Esophagus squamous epithelium (tissue), 5 donors: ENCODE data around the gene E2F2. TPM values are rescaled to one million over a fixed set of nuclear protein-coding genes. Genes with fewer than 3 reads are reported as not detected.

Source experiments
- DNase-seq: peaks from one replicate; lab custom pipeline; 2025; lab: John Stamatoyannopoulos, UW
- H3K27ac ChIP-seq, 4 donors: fragments of 200-600 bp; sonication (generic); one replicate each; pipeline ENCODE4 v1.5.1; 2016 to 2019; ENCODE audit warnings: mild to moderate bottlenecking in 1 of 4
- H3K27me3 ChIP-seq, 4 donors: fragments of 200-600 bp; sonication (generic); 1 replicate in 3 of 4; 2 replicates in 1 of 4; pipeline versions ENCODE4 v1.5.1 to v1.6.0; 2017 to 2021; ENCODE audit warnings: antibody characterized with exemption in 1 of 4
- H3K36me3 ChIP-seq, 3 donors: fragments of 200-600 bp; sonication (generic); one replicate each; pipeline ENCODE4 v1.5.1; 2016 to 2019
- H3K4me1 ChIP-seq, 3 donors: fragments of 200-600 bp; sonication (generic); one replicate each; pipeline ENCODE4 v1.5.1; 2017 to 2019
- H3K4me3 ChIP-seq, 4 donors: fragments of 200-600 bp; sonication (generic); 1 replicate in 3 of 4; 2 replicates in 1 of 4; pipeline ENCODE4 v1.5.1; 2016 to 2019; ENCODE audit warnings: mild to moderate bottlenecking in 2 of 4, moderate library complexity in 1 of 4
- H3K9me3 ChIP-seq, 3 donors: fragments of 200-600 bp; sonication (generic); one replicate each; pipeline ENCODE4 v1.5.1; 2016 to 2019
- POLR2A ChIP-seq, 4 donors: fragments of 450-650 bp; IDR thresholded peaks; one replicate each; pipeline ENCODE4 v1.6.1; 2017; ENCODE audit warnings: antibody characterized with exemption in 4 of 4, mild to moderate bottlenecking in 4 of 4, moderate library complexity in 3 of 4
- WGBS, 2 donors: methylation state at CpG; one replicate each; pipeline ENCODE4 v1.1.5; 2018; 5-methylcytosine and 5-hydroxymethylcytosine counted together
- intact Hi-C: fragments of 100-400 bp; cut with DNase I; formaldehyde crosslinking; loops from one replicate; pipeline ENCODE4 v1.15.0; 2022
- total RNA-seq, 4 donors: library from RNA; depleted of rRNA; stranded (reverse); fragments of >200 nt; gene quantifications; one replicate each; pipeline ENCODE4 v1.1.0, GENCODE V29; 2016
- TF ChIP-seq, protein P1 (sequence below), 6 experiments: fragments of 450-650 bp in 4 of 6; fragments of 200-600 bp in 2 of 6; sonication (generic) in 2 of 6; IDR thresholded peaks; one replicate each; pipeline ENCODE4 v1.5.1; 2016 to 2019; ENCODE audit warnings: antibody characterized with exemption in 6 of 6, mild to moderate bottlenecking in 4 of 6, moderate library complexity in 4 of 6
- donor health status: DM: yes; HTN: yes; CAD: no.

Gene E2F2
- total RNA-seq, 4 donors from 2014 or later, result 10.1 to 16.9 (median 11.8) TPM

GRCh38 chr1:23570001-23570691 lies 39.1 kb upstream of the E2F2 start:
- intact Hi-C loops, result no loop called here
- peaks cover 0 to 16% (median 0%) of the 10 kb centered on the region in 4 donors for H3K27me3 ChIP-seq
- no peaks in the 10 kb centered on the region for H3K36me3 ChIP-seq
- no peak for DNase-seq
- H3K9me3 ChIP-seq, result no peaks in the 10 kb centered on the region
- no peak overlapping the region for H3K27ac ChIP-seq
- H3K4me1 ChIP-seq, result peaks cover 10 to 27% (median 10%) of the 10 kb centered on the region in 3 donors
- 91 to 92% methylated on average over 4 of the region's 4 CpGs for WGBS, 2 donors
- no peak overlapping the region for H3K4me3 ChIP-seq
- TF ChIP-seq, protein P1, sequence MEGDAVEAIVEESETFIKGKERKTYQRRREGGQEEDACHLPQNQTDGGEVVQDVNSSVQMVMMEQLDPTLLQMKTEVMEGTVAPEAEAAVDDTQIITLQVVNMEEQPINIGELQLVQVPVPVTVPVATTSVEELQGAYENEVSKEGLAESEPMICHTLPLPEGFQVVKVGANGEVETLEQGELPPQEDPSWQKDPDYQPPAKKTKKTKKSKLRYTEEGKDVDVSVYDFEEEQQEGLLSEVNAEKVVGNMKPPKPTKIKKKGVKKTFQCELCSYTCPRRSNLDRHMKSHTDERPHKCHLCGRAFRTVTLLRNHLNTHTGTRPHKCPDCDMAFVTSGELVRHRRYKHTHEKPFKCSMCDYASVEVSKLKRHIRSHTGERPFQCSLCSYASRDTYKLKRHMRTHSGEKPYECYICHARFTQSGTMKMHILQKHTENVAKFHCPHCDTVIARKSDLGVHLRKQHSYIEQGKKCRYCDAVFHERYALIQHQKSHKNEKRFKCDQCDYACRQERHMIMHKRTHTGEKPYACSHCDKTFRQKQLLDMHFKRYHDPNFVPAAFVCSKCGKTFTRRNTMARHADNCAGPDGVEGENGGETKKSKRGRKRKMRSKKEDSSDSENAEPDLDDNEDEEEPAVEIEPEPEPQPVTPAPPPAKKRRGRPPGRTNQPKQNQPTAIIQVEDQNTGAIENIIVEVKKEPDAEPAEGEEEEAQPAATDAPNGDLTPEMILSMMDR (IDR thresholded peaks at IDR 0.05), result no peak
- no peak for TF ChIP-seq POLR2A (IDR thresholded peaks at IDR 0.05)

DNA sequence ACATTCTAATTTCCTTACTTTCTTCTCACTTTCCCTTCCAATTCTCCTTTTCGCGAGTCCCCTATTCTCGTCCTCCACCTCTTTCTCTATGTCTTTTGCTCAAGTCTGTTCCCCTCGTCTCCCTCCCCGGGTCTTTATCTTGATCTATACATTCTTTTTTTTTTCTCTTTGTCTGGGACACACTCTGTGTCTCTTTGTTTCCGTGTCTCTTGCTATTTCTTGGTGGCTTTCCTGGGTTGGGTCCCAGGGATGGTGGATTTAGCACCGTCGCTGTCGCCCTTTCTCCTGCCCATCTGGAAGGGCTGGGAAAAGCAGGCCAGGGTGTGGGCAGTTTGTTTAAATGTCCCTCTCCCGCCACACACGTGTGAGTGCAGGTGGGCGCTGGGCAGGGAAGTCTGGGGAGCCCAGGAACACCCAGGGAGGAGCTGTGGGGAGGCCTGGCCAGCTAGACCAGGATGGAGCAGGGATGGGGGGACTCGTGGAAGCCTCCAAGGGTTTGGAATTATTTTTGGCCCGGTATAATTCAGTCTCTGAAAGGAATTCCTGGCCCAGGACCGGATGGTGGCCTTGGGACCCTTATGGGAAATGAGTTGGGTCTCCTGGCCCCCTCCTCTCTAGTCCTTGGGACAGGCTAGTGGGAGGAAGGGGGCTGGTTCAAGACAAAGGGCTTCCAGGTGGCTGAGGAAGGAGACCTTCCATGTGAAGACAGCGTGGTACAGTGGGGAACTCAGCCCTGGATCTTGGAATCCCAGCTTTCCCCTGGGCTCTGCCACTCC lies 37.8 kb upstream of the E2F2 start:
- Histone ChIP-seq H3K4me3 (peak overlapping the region; percentile 35 to 70 (median 56)), H3K27me3 (peaks cover 0 to 16% (median 0%) of the 10 kb centered on the region in 4 donors), H3K27ac (peak overlapping the region; percentile 74 to 87 (median 82)), H3K36me3 (no peaks in the 10 kb centered on the region), H3K4me1 (peaks cover 10 to 39% (median 15%) of the 10 kb centered on the region in 3 donors), H3K9me3 (no peaks in the 10 kb centered on the region)
- intact Hi-C loops, result no loop called here
- 46 to 47% methylated on average over 9 to 13 of the region's 16 CpGs for WGBS, 2 donors
- TF ChIP-seq, protein P1 (IDR thresholded peaks at IDR 0.05), result no peak
- no peak for TF ChIP-seq POLR2A (IDR thresholded peaks at IDR 0.05)
- no peak for DNase-seq

GRCh38 chr1:23567996-23568607 lies 37.1 kb upstream of the E2F2 start:
- H3K36me3 ChIP-seq, result no peaks in the 10 kb centered on the region
- 1 to 2% methylated on average over 21 to 29 of the region's 66 CpGs for WGBS, 2 donors
- H3K27me3 ChIP-seq, result peaks cover 0 to 16% (median 0%) of the 10 kb centered on the region in 4 donors
- TF ChIP-seq, protein P1 (IDR thresholded peaks at IDR 0.05), result no peak
- TF ChIP-seq POLR2A (IDR thresholded peaks at IDR 0.05), result no peak
- peak overlapping the region; percentile 74 to 87 (median 82) for H3K27ac ChIP-seq
- H3K4me3 ChIP-seq, result peak overlapping the region; percentile 35 to 70 (median 56)
- peaks cover 10 to 46% (median 18%) of the 10 kb centered on the region in 3 donors for H3K4me1 ChIP-seq
- H3K9me3 ChIP-seq, result no peaks in the 10 kb centered on the region
- intact Hi-C loops, result no loop called here
- DNase-seq, result no peak

DNA sequence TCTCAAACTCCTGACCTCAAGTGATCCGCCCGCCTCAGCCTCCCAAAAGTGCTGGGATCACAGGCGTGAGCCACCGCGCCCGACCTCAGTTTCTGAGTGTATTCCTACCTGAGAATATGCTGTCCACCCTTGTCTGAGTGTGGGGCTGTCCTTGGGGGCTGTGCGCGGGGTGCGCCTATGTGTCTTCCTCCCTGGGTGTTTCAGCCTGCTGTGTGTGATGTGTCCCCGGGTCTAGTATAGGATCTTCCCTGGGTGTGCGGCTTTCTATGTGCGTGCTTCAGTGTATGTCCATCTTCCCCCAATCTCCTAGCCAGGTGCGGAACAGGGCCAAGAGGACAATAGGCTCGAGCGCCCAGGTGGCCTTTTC lies 36.6 kb upstream of the E2F2 start:
- H3K36me3 ChIP-seq, result no peaks in the 10 kb centered on the region
- TF ChIP-seq, protein P1 (IDR thresholded peaks at IDR 0.05), result no peak
- no peak for TF ChIP-seq POLR2A (IDR thresholded peaks at IDR 0.05)
- intact Hi-C loops, result no loop called here
- 59 to 79% methylated on average over 10 to 12 of the region's 15 CpGs for WGBS, 2 donors
- H3K9me3 ChIP-seq, result no peaks in the 10 kb centered on the region
- no peak for DNase-seq
- peaks cover 10 to 51% (median 22%) of the 10 kb centered on the region in 3 donors for H3K4me1 ChIP-seq
- peak overlapping the region; percentile 74 to 87 (median 82) for H3K27ac ChIP-seq
- peak overlapping the region; percentile 35 to 70 (median 56) for H3K4me3 ChIP-seq
- H3K27me3 ChIP-seq, result peaks cover 0 to 16% (median 0%) of the 10 kb centered on the region in 4 donors
